OCI-LY3 (cell line): ENCODE results near the gene C20orf96.

Experiments
- H2AFZ ChIP-seq: fragments of 200-600, 300-600 bp; shearing (Covaris generic); 2 replicates; pipeline ENCODE4 v1.6.0; 2014; ENCODE audit warnings: antibody characterized with exemption, low read depth, low read length
- H3K27ac ChIP-seq: fragments of 200-600, 300-600 bp; sonication (generic); 2 replicates; pipeline ENCODE4 v1.5.1; 2014; ENCODE audit warnings: mild to moderate bottlenecking, low read length, moderate library complexity, mixed read lengths
- H3K27me3 ChIP-seq: fragments of 200-600, 300-600 bp; sonication (generic); 2 replicates; pipeline ENCODE4 v1.6.1; 2014; ENCODE audit warnings: low read depth, low read length, mixed read lengths
- H3K36me3 ChIP-seq: fragments of 200-600, 300-600 bp; sonication (generic); replicated peaks from 2 replicates; pipeline ENCODE3; 2014; ENCODE audit warnings: low read depth, low read length, mixed read lengths
- H3K4me1 ChIP-seq: fragments of 300-600, 200-600 bp; sonication (generic); 2 replicates; pipeline ENCODE4 v1.6.1; 2014; ENCODE audit warnings: low read length, mixed read lengths
- H3K4me2 ChIP-seq: fragments of 200-600, 300-600 bp; sonication (generic); 2 replicates; pipeline ENCODE4 v1.6.1; 2014; ENCODE audit warnings: low read length, mixed read lengths
- H3K4me3 ChIP-seq: fragments of 300-600, 200-600 bp; sonication (generic); 2 replicates; pipeline ENCODE4 v1.5.1; 2014; ENCODE audit warnings: antibody characterized with exemption, mild to moderate bottlenecking, low read length, moderate library complexity
- H3K79me2 ChIP-seq: fragments of 300-600, 200-600 bp; shearing (Covaris generic); 2 replicates; pipeline ENCODE4 v1.6.1; 2014; ENCODE audit warnings: mild to moderate bottlenecking, low read length, mixed read lengths
- H3K9ac ChIP-seq: fragments of 300-600, 200-600 bp; shearing (Covaris generic); 2 replicates; pipeline ENCODE4 v1.6.0; 2014; ENCODE audit warnings: mild to moderate bottlenecking, low read length, moderate library complexity
- H3K9me3 ChIP-seq: fragments of 200-600, 300-600 bp; shearing (Covaris generic); 2 replicates; pipeline ENCODE4 v1.6.1; 2014; ENCODE audit warnings: low read length, mixed read lengths; ENCODE audit not compliant: insufficient read depth
- H4K20me1 ChIP-seq: fragments of 200-600, 300-600 bp; sonication (generic); 2 replicates; pipeline ENCODE4 v1.6.1; 2016; ENCODE audit warnings: low read length, mixed read lengths; ENCODE audit not compliant: insufficient read depth
- CTCF ChIP-seq: fragments of 200-600, 300-600 bp; sonication (generic); IDR thresholded peaks from 2 replicates; pipeline ENCODE4 v1.5.1; 2014; ENCODE audit warnings: antibody characterized with exemption, low read length, low read depth
- EZH2phosphoT487 ChIP-seq: fragments of 200-600 bp; shearing (Covaris generic); IDR thresholded peaks from 2 replicates; pipeline ENCODE4 v1.6.1; 2018; ENCODE audit warnings: antibody characterized with exemption, mixed run types, low read depth

C20orf96 gene

GRCh38 chr20:266596-267562 is 23.7 kb downstream of the C20orf96 start:
- TF ChIP-seq CTCF = peak; percentile 96
- TF ChIP-seq EZH2phosphoT487 = no peak
- peak overlapping the region; percentile 99 for H2AFZ ChIP-seq
- H3K9me3 ChIP-seq = no peaks in the 10 kb centered on the region
- no peaks in the 10 kb centered on the region for H3K36me3 ChIP-seq
- H3K27me3 ChIP-seq = no peaks in the 10 kb centered on the region; the same call in 1 of the 2 replicates
- peaks cover 9% of the 10 kb centered on the region for H3K4me1 ChIP-seq
- peak overlapping the region; percentile 70 for H3K9ac ChIP-seq
- peak overlapping the region; percentile 86 for H3K4me3 ChIP-seq
- H4K20me1 ChIP-seq = no peaks in the 10 kb centered on the region
- H3K27ac ChIP-seq = no peak overlapping the region
- no peaks in the 10 kb centered on the region for H3K79me2 ChIP-seq
- peak overlapping the region; percentile 97 for H3K4me2 ChIP-seq

GRCh38 chr20:263701-264100 is 26.8 kb downstream of the C20orf96 start:
- H3K27me3 ChIP-seq = no peaks in the 10 kb centered on the region; the same call in 1 of the 2 replicates
- H3K36me3 ChIP-seq = no peaks in the 10 kb centered on the region
- TF ChIP-seq CTCF (no peak), EZH2phosphoT487 (no peak)
- no peaks in the 10 kb centered on the region for H3K9me3 ChIP-seq
- no peak overlapping the region for H3K27ac ChIP-seq
- no peaks in the 10 kb centered on the region for H3K79me2 ChIP-seq
- H3K4me2 ChIP-seq = peak overlapping the region; percentile 25
- no peak overlapping the region for H3K9ac ChIP-seq
- H2AFZ ChIP-seq = 0 out of 2 replicates have a peak overlapping the region, but pooled peaks have one; percentile 31
- H3K4me3 ChIP-seq = peak overlapping the region; percentile 27; the same call in 1 of the 2 replicates
- peaks cover 13% of the 10 kb centered on the region for H3K4me1 ChIP-seq
- no peaks in the 10 kb centered on the region for H4K20me1 ChIP-seq

- H3K79me2 ChIP-seq = no peaks in the 10 kb centered on the region
- no peaks in the 10 kb centered on the region for H3K36me3 ChIP-seq
- no peak overlapping the region for H3K27ac ChIP-seq
- no peaks in the 10 kb centered on the region for H4K20me1 ChIP-seq
- H3K4me2 ChIP-seq = no peak overlapping the region
- no peak for TF ChIP-seq EZH2phosphoT487
- TF ChIP-seq CTCF = no peak
- H3K9ac ChIP-seq = no peak overlapping the region
- H3K9me3 ChIP-seq = no peaks in the 10 kb centered on the region
- no peak overlapping the region for H2AFZ ChIP-seq
- no peaks in the 10 kb centered on the region; the same call in 1 of the 2 replicates for H3K27me3 ChIP-seq
- peaks cover 13% of the 10 kb centered on the region for H3K4me1 ChIP-seq
- H3K4me3 ChIP-seq = no peak overlapping the region
Measured at GRCh38 chr20:259981-260380, 30.6 kb downstream of the C20orf96 start.

GRCh38 chr20:258963-259362 is 31.6 kb downstream of the C20orf96 start:
- no peaks in the 10 kb centered on the region for H3K79me2 ChIP-seq
- H2AFZ ChIP-seq = peak overlapping the region; percentile 85; the same call in 1 of the 2 replicates
- H3K9ac ChIP-seq = no peak overlapping the region
- H3K9me3 ChIP-seq = no peaks in the 10 kb centered on the region
- H3K36me3 ChIP-seq = no peaks in the 10 kb centered on the region
- H3K27me3 ChIP-seq = no peaks in the 10 kb centered on the region; the same call in 1 of the 2 replicates
- H3K4me2 ChIP-seq = peak overlapping the region; percentile 38; the same call in 1 of the 2 replicates
- no peak overlapping the region for H3K4me3 ChIP-seq
- TF ChIP-seq CTCF = no peak; the same call in 1 of the 2 replicates
- H3K4me1 ChIP-seq = peaks cover 13% of the 10 kb centered on the region
- no peaks in the 10 kb centered on the region for H4K20me1 ChIP-seq
- H3K27ac ChIP-seq = no peak overlapping the region
